NCI-H446 (cell line): ENCODE data around the gene B3GAT1.

Source experiments
- DNase-seq, 2 experiments: peaks; one replicate each; lab custom pipeline; 2025; lab: John Stamatoyannopoulos, UW

B3GAT1 gene

DNA sequence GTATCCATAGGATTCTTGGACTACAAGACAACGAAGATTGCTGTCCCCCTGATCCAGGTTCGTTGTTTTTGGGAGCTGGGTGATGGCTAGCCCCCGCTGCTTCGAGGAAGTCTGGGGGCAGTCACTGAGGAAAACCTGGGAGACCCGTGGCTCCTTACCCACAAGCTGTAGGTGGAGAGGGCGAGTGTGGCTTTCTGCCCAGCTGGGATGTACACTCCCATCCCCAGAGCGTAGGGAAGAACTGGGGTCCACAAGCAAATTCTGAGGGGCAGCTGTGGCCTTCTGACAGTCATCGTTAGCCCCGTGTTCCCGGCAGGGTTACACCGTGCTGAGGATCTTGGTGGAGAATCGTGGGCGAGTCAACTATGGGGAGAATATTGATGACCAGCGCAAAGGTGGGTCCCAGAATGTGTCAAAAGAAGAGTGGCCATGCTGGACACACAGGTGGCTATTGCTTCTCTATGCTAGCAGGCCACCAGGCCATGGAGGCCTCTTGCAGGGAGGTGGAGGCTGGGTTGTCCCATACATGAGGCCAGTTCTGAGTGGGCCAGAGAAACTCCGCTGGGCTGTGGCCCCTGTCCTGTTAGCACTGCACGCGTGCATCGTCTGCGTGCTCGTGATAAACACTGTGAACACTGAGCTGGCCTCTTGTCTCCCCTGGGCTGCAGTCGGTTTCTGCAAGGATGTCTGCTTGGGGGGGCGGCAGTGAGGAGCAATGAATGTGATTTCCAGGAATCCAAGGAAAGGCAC, 40.4 kb downstream of the B3GAT1 start:
- no peak for DNase-seq

DNA sequence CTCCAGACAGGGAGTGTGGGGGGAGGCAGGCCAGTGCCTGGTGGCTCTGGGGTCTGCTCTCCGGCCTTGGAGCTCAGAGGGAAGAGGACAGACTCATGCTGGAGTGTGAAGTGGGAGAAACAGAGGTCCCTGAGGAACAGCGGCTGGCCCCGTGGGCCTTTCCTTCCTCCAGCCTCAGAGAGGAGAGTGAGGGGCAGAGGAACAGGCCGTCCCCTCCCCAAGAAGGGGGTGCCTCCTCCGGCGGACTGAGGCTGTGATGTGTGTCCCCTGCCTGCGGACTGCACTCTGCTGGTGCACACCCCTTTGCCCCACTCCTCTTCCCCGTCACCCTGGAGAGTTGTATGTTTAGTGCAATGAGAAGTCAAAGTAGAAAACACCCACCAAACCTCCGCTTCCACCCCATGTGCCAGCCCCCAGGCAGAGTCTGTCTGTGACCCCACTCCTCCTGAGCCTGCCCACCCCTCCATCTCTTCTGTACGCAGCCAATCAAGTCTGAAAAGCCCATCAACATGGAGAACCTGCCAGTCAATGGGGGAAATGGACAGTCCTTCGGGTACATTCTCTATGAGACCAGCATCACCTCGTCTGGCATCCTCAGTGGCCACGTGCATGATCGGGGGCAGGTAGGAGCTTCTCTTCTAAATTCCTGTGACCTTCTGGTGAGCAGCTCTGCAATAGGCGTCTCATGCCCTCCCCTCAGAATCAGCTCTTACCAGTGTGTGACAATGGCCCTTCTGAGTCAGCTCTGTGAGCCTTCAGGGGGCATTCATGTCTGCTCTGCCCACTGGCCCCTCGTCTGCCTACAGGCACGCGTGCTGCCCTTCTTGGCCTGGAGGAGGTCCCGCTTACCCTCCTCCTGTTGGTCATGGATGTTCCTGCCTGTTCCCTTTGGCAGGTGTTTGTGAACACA, 41.3 kb downstream of the B3GAT1 start:
- DNase-seq: no peak

DNA sequence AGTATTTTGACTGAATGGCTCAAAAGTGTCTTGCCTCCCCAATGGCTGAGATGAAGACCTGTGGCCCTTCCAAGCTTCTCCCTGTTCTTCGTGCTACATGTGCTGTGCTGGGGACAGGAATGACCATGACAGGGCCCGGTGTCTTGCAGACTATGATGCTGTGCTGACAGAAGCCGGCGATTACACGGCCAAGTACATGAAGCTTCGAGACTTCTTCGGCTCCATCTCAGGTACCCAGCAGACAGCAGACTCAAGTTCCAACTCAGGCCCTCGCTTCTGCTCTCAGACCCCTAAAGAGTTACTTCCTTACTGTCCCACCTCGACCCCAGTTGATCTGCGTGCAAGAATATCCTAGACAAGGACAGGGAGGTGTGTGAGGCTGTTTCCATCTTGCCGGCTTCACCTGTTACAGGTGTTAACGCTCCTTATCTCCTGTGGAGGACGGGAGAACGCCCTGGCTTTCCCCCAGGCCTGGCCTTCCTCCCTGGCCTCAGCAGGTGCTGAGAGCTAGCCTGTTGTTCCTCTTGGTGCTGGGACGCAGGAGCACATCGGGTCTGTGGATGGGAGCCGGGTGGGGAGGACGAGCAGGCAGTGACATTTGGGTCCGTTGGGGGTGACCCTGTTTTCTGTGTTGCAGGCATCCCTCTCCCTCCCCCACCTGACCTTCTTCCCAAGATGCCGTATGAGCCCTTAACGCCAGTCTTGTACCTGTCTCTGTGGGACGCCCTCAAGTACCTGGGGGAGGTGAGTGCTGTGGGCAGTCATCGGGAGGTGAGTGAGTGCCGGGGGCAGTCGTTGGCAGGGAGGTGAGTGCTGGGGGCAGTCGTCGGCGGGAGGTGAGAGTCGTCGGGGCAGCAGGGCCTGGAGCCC, 42.2 kb downstream of the B3GAT1 start:
- no peak for DNase-seq

DNA sequence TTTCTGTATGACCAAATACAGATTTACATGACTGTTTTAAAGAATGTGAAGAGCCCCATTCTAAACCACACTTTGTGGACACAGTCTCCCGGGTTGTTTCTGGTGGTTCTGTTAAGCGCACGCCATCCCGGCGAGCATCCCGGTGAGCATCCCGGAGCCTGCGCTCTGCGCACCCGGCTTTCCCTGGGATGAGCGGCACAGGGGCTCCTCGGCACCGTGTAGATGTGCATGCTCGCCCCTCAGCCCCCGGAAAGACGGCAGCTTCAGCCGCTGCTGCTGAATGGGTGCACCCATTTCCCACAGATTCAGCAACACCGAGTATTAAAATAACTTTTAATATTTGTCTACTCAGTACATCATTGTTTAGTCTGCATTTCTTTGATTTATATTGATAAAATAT, 44.3 kb downstream of the B3GAT1 start:
- DNase-seq: no peak

DNA sequence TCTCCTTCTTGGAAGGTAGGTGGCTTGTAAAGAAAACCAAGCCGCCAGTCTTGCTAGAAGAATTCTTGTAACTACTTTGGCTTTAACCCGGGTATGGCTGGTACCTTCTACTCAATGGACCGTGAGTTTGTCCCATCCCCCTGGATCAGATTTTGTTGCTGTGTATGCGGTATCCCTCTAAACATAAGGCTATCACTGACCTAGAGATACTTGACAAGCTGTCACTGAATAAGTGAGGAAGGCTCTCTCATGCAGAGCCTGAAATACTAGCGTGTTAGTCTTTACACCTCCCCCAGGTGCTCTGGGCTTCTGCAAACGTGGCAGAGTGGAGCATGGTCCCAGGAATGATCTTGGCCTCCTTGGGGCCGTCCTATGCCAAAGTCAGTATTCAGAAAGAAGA, 45.8 kb downstream of the B3GAT1 start:
- DNase-seq: no peak

DNA sequence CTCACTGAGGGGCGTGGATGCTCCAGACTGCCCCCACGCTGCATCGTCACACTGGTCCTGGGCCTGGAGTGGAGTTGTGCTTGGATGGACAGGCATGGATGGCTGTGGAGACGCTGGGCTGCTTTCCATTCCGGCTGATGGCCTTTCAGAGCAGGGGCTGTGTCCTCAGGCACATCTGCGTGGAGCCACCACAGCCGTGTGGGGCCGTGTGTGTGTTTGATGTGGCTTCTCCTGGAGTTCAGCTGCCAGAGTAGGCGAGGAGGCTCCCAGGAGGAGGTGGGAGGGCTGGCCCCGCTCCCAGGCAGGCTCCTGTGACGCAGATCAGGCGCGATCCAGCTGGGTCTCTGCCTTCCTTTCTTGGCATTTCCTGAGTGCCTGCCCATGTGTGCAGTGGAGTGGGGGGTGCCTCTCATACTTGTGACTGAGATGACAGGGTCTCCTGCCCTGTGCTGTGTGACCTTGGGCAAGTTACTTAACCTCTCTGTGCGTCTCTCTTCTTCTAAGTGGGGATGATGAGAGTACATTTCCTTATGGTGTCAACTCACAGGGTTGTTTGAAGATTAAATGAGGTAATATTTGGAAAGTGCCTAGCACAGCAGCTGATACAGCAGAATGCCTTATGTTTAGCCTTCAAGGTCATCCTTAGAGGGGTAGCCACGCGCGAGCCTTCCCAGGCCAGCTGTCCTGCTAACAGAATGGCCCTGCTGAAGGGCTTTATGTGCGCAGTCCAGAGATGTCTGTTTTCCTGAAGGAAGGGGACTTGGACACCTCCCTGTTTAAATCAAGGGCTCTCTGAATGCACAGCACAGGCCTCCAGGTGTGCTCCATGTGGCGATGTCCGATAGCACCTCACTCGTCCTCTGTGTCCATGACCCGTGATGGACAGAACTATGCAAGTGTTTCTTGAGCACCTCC, 46.8 kb downstream of the B3GAT1 start:
- DNase-seq: no peak

DNA sequence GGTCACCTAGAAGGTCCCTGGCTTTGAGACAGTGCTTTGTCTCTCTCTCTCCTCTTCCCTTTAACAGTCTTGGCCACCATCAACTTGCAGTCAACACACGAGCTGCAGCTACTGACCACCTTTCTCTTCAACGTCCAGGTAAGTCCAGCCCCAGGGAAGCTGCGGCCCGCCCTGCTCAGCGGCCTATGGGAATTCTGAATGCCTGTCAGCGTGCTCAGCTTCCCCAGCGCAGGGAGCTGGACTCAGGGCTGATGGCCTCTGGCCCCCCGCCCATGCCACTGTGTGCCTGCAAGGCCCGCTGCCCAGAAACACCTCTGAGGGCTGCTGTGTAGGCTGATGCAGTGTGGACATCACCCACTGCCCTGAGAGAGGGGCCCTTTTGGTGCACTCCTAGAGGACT, 47.8 kb downstream of the B3GAT1 start:
- no peak for DNase-seq

DNA sequence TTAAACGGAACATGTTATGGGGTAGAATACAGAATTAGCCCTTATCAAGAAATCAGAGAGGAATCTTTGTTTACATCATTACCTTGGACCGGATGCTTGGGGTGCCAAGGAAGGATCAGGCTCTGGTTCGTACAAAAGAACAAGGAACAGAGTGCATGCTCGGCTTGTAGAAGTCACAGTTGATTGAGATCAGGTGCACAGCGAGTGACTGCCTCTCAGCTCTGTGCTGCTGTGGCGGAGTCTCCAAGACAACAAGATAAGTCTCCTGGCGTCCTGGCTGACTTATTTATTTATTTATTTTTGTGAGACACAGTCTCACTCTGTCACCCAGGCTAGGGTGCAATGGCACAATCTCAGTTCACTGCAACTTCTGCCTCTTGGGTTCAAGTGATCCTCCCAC, 48.5 kb downstream of the B3GAT1 start:
- DNase-seq: no peak

DNA sequence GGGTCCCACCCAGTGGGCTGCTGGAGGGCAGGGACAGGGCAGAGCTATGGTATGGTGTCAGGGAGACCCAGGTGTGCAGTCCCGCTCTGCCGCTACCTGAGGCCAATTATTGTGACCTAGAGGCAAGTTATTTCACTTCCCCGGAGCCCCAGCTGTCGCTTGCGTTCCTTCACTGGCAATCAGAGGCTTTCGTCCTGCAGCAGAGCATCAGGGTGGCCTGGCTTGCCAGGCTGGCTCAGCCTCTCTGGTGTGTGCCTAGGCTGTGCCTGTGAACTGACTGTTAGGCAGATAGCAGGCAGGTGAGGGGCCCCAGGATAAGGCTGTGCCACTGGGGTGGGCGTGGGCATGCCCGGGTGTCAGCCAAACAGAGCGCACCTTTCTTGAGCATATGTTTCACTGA, 48.9 kb downstream of the B3GAT1 start:
- no peak for DNase-seq

DNA sequence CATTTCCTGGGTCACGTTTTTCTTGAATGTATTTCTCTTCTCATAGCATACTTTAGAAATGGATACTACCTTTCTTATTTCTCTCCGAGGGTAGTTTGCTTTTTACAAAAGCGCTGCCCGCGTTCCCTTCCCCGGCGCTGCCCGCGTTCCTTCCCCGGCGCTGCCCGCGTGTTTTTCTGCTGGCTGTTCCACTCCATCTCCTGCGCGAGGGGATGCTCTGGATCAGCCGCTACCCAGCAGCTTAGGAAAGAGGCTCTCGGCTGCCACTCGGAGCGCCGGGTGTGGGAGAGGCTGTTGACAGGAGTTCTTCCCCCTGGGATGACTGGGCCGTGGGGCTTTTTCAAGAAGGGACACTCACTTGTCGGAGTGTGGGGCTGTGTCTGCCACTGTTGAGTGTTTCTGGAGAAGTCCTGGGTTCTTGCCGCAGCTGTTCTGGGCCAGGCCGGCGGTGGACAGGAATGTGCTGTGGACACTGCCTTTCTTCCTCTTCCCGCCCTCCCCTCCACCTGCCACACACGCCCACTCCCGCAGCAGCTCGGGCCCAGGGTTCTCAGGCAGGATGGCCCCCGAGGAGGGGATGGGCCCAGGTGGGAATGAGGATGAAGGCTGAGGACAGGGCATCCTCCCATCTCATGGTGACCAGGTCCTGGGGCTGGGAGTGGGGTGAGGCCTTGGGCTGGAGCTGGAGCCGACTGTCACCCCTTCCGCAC, 49.7 kb downstream of the B3GAT1 start:
- DNase-seq: no peak

DNA sequence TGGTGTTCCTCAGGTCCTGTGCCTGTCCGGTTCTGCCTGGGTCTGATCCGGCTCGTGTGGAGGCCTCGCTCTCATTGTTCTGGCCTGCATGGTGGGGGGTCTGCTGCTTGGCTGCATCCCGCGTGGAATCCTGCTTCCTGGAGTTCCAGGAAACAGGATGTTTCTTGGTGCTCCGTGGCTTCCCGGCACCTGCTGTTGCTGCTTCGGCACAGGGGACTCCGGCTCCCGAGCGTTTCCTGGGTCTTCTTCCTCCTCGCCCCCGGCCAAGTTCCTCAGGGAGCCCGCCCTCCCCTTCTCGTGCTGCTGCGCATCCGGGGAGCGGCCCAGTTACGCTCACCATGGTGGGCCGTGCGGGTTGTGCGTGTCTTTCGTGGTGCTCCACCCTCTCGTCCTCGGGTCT, 50.4 kb downstream of the B3GAT1 start:
- DNase-seq: no peak

DNA sequence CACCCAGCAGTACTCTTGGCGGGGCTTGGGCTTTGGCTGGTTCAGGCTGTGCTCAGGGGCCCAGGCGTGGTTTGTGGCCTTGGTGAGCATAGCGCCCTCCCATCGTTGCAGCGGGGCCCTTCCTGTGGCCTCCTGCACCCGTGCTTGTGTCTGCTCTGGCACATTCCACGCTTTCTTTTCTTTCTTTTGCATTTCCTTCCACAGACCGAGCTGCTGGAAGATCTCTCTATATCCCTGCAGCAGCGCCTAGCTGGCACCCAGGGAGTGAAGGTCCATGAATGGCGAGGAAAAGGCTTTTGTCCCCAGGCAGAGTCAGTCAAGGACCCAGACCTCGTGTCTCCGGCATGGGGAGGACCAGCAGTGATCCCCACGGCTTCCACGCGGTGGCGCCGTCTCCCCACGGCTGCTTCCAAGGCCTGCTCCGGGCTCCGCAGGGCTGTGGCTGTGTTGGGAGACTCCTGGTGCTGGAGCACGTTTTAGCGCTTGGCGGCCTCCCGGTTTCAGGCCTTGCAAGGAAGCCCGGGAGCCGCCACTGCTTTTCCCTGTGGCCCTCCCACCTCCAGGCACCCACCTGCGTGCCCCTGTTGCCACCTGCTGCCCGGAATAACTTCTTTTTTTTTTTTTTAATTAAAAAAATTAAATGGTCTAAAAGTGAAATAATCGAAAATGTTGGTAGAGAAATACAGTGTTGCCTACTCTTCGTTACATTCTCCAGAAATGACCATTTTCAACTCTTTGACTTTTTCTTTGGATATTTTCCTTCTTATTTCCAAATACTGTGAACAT, 51.8 kb downstream of the B3GAT1 start:
- peak; percentile 15 to 56 for DNase-seq

DNA sequence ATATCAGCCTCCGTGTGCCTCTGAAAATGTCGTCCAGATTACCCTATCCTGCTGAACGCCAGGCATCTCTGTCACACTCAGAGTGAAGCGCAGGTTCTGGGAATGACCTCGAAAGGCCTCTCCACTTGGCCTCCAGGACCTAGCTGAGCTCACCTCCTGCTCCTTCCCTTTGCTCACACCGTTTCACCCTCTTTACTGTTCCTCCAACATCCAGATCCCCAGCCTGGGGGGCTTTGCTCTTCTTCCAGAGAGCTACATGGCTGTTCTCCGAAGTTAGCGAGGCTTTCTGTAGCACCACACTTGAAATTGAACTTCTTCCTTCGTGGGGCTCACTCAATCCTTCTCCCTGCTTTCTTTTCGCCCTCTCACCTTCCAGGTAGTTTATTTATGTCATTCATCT, 52.4 kb downstream of the B3GAT1 start:
- DNase-seq: no peak

DNA sequence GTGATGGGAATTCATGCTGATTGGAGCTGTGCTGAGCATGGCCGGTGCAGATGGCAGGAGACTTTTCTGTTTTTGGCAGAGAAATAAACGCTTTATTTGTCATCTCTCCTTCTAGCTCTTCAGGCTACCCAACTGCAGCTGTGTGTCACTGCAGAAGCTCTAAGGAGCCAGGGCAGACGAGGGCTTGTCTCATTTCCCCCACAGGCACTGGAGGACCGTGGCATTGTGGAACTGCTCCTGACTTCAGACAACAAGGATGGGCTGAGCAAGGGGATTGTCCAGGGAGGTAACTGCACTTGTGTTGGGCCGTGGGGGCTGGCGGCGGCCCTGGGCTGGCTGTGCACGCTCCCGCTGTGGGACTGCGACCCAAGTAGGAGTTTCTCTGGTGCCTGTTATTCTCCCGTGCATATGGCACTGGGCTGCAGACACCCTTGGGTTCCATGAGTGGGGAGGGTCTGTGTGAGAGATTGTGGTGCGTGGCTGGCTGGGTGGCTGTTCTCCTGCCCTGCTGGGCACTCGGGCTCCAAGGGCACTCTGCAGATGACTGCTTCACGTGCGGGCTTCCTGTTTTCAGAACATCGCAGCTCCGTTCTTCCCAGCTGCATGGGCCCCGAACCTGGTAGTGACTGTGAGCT, 53.1 kb downstream of the B3GAT1 start:
- no peak for DNase-seq

DNA sequence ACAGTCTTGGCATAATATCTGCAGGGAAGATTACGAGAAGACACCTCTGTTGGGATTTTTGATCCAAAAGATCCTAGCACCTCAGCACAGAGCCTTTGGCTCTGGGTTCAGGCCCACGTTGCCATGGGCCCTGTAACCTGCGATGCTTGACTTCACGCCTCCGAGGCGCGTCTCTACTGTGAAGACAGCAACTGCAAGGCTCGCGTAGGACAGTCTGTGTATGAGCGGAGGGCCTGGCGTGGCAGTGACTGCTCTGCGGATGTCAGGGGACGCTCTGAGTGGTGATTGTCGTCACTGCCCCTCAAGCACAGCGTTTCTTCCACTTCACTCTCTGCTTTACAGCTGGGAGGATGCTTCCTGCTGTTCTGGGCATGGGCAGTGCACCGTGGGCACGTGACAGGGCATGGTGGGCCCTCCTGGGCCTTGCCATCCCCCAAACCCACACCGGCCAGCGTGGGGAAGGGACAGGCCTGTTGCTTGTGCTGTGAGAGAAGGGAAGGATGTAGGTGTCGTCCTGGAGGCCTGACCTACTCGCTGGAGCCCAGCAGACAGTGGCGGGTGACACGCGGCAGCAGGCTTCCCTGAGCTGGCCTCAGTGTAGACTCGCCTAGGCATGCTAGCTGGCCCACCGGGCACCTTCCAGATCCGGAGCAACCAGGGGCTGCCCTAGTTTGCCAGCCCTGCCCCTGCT, 53.7 kb downstream of the B3GAT1 start:
- no peak for DNase-seq

DNA sequence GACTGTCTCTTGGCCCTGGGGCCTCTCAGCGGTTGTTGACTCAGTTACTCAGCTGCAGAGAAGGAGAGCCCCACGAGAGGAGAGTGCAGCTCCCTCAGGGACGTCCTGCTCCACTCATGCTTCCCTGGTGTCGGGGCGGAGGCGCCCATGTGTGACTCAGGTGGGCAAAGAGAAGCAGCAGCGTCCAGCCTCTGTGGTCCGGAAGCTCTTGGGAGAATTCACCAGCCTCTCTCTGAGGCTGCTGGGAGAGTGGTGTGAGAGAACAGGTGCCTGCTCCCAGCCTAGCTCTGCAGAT, 54.5 kb downstream of the B3GAT1 start:
- no peak for DNase-seq

DNA sequence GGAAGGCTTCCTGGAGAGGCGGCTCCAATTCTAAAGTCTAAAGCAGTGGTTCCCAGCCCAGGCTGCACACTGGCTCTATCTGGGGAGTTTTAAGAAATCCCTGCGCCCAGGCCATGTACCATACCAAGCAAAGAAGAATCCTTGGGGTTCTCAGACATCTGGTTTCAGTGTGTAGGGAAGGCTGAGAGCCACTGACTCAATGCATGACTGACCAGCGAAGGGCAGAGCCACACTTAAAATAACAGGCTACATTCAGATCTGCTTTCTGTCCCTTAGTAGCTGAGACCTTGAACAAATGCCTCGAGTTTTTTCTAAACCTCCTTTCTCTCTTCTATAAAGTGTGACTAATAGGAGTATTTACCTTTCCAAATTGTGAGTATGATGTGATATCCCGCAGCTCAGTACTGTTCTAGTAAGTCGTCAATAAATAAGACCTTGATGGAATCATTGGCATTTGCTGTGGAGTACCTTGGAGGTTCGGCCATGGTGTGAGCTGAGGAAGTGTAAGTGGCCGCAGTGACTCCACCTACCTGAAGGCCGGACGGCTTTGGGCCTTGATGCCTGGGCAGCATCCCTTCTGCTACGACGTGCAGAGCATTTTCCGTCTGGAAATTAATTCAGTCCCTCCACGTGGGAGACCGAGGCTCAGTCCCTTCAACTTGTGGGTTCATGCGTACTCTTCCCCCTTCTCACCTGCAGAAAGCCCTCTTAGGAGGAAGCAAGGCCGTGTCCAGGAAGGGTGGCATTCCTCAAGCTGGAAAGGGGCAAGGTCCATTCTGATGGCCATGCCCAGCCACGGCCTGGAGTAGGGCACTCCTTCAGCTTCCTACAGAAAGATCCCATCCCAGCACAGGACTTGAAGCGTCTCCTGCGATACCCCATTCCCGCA, 55.1 kb downstream of the B3GAT1 start:
- no peak for DNase-seq

DNA sequence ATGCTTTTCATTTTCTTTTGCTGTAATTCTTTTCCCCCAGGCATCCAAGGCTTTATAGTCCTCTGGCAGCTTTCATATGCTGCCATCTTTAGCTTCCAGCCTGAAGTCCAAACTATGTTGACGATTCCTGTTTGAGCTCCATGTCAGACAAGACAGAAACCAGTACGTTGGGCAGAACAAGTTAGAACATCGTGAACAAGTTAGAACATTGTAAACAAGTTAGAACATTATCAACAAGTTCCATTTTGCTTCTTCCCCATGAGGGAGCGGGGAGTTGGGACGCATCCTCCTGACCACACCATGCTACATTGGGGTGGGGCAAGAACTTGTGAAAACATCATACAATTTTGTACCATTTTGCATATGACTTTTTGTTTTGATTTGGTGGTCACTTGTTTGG, 56.4 kb downstream of the B3GAT1 start:
- DNase-seq: no peak
